A549 treated with AZD2906 at 1 μM for 4 hours (cell line): Measurements from ENCODE around the gene URB1. TPM values are rescaled to one million over a fixed set of nuclear protein-coding genes. Genes with fewer than 3 reads are reported as not detected.

Experiments
- total RNA-seq: library from RNA; stranded (reverse); fragments of 200-300 nt; extraction: Qiagen RNA extraction; gene quantifications from 5 replicates; pipeline ENCODE4 v1.2.3, GENCODE V29; 2022

URB1 gene, protein sequence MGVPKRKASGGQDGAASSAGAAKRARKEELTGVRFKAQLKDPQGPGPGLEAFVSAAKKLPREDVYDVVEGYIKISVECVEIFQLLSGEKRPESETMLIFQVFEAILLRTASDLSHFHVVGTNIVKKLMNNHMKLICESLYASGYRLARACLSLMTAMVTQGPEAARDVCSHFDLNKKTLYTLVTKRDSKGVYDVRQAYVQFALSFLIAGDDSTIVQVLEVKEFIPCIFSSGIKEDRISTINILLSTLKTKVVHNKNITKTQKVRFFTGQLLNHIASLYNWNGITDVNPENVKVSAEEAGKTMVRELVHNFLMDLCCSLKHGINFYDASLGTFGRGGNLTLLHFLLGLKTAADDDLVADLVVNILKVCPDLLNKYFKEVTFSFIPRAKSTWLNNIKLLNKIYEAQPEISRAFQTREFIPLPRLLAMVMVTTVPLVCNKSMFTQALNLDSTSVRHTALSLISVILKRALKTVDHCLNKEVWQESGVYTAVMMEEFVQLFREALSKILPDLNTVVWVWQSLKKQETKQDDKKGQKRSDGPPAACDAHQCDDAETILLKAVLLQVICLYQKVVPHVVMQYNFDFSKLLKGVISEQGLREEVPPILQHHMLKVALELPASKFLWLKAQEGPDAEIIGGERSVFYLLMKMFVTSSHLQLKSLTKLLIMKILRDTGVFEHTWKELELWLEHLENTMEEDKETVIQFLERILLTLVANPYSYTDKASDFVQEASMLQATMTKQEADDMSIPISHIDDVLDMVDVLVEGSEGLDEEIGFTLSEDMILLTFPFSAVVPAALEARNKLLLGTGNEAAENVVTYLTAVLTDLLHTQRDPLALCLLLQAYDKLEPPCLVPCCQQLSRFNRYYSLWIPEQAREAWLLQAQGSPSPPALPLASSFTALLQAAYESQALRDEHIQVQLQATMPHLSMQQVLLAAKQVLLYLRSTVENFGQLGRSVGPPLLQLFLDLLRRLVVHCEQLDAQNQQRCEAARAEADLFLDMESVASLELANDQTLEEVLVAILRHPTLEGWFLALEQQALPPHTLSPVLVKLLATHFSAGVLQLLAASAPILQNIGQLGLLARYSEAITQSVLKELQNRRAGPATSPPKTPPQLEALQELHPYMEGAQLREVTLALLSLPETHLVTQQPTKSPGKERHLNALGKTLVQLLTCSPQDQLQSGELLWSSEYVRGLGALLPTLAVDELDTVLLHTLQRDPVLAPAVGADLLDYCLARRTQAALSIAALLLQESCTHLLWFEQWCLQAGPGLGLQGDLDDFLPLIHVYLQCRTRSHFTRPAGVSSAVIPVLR (N-terminal part only)
- 11.4 to 13.8 TPM (median 12.8 TPM) in 5 replicates for total RNA-seq

DNA sequence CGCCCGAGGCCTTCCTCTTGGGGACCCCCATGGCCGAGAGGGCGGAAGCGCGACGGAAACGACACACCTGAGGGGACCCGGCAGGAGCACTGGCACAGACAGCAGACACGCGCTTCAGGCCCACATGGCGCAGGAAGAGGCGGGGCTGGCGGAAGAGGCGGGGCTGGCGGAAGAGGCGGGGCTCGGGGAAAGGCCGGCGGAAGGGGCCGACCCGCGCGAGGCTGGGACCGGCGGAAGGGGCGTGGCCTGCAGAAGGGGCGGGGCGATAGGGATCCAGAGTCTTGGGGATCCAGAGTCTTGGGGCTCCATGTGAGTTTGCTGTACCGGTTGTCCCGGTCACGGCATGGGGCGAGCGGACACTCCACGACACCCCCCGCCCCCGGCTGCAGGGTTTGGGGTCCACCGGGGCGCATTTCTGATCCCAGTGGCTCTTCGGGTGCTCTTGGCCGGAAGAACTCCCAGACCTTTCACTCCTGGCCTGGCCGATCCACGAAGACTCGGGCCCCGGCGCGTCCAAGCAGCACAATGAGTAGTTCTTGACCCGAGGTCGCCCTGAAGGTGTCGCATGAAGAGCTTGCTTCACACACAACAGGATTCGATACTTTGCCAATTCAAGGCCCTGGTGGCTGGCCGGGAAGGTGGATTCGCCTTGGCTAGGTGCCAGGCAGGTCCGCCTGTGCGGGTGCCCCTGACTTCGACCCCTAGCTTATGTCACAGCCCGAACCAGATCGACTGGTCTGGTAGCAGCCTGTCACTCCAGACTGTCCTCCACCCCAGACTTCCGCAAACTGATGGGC is at the start of gene URB1:
TSS of gene URB1 (minus strand) at position 133 of the 797 bp plus-strand sequence. CDS start at position 31, 102 bp downstream.

DNA sequence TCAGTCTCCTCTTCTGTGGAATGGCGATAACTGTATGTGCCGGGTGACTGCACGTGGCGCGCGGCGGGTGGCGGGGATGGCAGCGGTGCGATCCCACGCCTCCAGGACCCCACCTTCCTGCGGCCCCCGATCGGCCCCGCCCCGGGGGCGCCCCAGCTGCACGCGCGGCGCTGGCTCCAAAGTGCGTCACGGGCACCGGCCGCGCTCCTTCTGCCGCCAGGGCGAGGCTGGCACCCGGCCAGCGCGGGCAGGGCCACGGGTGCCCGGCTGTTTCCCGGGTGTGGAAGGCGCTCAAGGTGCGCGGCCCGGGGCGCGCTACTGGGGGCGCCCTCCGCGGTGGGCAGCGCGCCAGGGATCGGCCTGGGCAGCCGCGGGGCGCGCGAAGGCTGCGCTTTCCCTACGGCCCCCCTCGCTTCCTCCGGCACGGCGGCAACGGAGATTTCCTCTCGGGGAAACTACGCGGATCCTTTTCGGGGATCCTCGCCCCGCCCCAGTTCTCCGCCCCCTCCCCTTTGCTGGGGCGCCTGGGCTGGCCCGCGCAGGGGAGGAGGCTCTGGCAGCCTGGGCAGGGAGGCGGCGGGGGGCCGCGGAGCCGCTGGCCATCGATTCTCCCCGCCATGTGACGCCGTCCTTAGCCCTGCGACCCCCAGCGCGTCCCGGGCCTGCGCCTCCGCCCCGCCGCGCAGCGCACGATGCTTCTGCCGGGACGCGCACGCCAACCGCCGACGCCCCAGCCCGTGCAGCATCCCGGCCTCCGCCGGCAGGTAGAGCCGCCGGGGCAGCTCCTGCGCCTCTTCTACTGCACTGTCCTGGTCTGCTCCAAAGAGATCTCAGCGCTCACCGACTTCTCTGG is 19.6 kb upstream of the URB1 start, which contains the start of gene EVA1C:
TSS of gene EVA1C (plus strand) at position 545 of the 853 bp plus-strand sequence. CDS start at position 693, 148 bp downstream.

DNA sequence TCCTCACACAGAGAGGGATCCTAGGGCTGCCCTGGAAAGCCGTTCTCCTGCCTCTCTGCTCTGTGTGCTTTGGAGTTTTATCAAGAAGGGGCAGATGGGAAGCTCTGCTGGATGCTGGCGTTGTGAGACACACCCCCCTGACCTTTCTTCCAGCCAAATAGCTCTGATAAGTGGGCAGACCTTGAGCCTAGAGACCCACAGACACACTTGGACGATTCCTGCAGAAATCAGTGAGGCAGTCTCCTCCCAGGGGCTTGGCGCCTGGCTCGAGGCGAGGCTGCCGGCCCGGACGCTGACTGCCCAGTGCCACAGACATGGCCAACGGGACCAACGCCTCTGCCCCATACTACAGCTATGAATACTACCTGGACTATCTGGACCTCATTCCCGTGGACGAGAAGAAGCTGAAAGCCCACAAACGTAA is 94.1 kb downstream of the URB1 start, which contains the start of gene MRAP:
TSS of gene MRAP (plus strand) at position 198 of the 424 bp plus-strand sequence. CDS start at position 315, 117 bp downstream.

DNA sequence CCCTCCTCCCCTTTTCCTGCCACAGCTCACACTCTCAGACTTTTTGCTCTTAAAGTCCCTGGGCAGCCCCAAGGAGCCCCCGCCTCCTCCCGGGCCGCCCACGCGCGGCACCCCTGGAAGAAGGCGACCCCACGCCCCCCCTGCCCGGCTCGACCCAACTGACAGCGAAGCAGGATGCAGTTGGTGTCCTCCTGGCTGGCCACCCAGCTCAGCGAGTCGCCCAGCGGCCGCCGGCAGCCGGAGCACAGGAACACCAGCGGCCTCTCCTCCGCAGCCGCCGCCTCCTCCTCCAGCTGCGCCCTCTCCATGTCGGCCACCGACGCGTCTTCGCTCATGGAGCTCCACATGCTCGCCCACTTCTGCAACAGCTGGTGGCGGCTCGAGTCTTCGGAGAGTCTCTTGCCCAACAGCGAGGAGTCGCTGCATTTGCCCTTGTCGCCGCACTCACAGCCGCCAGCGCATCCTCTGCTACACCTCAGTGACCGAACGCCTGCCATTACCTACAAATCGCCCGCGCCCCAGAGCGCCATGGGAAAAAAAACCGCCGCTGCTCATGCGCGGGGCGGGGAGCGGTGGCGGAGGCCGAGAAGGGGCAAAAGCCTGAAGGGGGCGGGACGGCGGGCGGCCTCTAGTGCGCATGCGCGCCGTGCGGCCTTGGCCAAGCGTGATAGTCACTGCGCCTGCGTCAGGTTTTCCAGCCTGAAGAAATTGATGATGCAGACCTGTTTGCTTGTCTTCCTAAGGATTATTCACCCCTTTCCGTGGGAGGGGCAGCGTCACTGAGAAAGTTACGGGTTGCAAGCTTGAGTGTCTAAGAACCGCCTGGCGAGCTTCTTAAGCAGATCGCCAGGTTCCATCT is 114.1 kb downstream of the URB1 start, which contains the start of gene MIS18A:
TSS of gene MIS18A (minus strand) at position 532 of the 859 bp plus-strand sequence. CDS start at position 497, 35 bp downstream.

Other genes with a start within 250 kb of the URB1 start
- 14.6 to 16.5 TPM (median 15.2 TPM) in 5 replicates for gene MIS18A, start 114.0 kb downstream of the URB1 start, total RNA-seq
- gene MRAP, start 94.2 kb downstream of the URB1 start, total RNA-seq, result not detected in 5 replicates
- 49.3 to 58.4 TPM (median 56.6 TPM) in 5 replicates for gene EVA1C, start 19.7 kb upstream of the URB1 start, total RNA-seq
- 0.27 to 0.89 TPM (median 0.70 TPM) in 5 replicates for gene TCP10L, start 192.5 kb upstream of the URB1 start, total RNA-seq
- 25.0 to 31.4 TPM (median 29.3 TPM) in 5 replicates for gene CFAP298, start 219.4 kb upstream of the URB1 start, total RNA-seq